HEK293 (cell line): ENCODE results near the gene PRR5.

Experiments used
- EGR2 ChIP-seq: fragments of 450-650 bp; formaldehyde crosslinking; IDR thresholded peaks from 2 replicates; pipeline ENCODE4 v1.5.1; 2016; ENCODE audit warnings: low read depth, missing biosample characterization, missing genetic modification characterization
- GLIS1 ChIP-seq: fragments of 450-650 bp; formaldehyde crosslinking; IDR thresholded peaks from 2 replicates; pipeline ENCODE4 v1.5.1; 2016; ENCODE audit warnings: missing biosample characterization, missing genetic modification characterization
- HOXC10 ChIP-seq: sonication (generic); formaldehyde crosslinking; IDR thresholded peaks from 2 replicates; pipeline ENCODE4 v1.8.1; 2023; ENCODE audit warnings: mild to moderate bottlenecking, missing genetic modification reagents
- IKZF3 ChIP-seq: fragments of 450-650 bp; IDR thresholded peaks from 2 replicates; pipeline ENCODE4 v1.5.0; 2018; ENCODE audit warnings: missing biosample characterization, mild to moderate bottlenecking, missing genetic modification characterization, moderate library complexity
- KLF1 ChIP-seq: fragments of 450-650 bp; formaldehyde crosslinking; IDR thresholded peaks from 2 replicates; pipeline ENCODE4 v1.5.1; 2016; ENCODE audit warnings: missing biosample characterization, missing genetic modification characterization
- KLF7 ChIP-seq: fragments of 450-650 bp; formaldehyde crosslinking; IDR thresholded peaks from 2 replicates; pipeline ENCODE4 v1.5.1; 2016; ENCODE audit warnings: missing biosample characterization, missing genetic modification characterization, borderline replicate concordance
- MEIS1 ChIP-seq: sonication (generic); formaldehyde crosslinking; IDR thresholded peaks from 2 replicates; pipeline ENCODE4 v1.8.1; 2022; ENCODE audit warnings: missing genetic modification reagents, mild to moderate bottlenecking, borderline replicate concordance
- RBAK ChIP-seq: fragments of 450-650 bp; formaldehyde crosslinking; IDR thresholded peaks from 2 replicates; pipeline ENCODE4 v1.5.1; 2016; ENCODE audit warnings: missing biosample characterization, missing genetic modification characterization
- YY1 ChIP-seq: fragments of 450-650 bp; formaldehyde crosslinking; IDR thresholded peaks from 2 replicates; pipeline ENCODE4 v1.5.1; 2018; ENCODE audit warnings: missing biosample characterization, missing genetic modification characterization
- ZBTB1 ChIP-seq: fragments of 450-650 bp; formaldehyde crosslinking; IDR thresholded peaks from 2 replicates; pipeline ENCODE4 v1.5.1; 2016; ENCODE audit warnings: missing biosample characterization, missing genetic modification characterization
- ZBTB17 ChIP-seq: fragments of 450-650 bp; formaldehyde crosslinking; IDR thresholded peaks from 2 replicates; pipeline ENCODE4 v1.5.1; 2016; ENCODE audit warnings: missing biosample characterization, missing genetic modification characterization
- ZBTB20 ChIP-seq: fragments of 450-650 bp; formaldehyde crosslinking; IDR thresholded peaks from 2 replicates; pipeline ENCODE4 v1.5.1; 2016; ENCODE audit warnings: missing biosample characterization, missing genetic modification characterization
- ZBTB21 ChIP-seq: fragments of 450-650 bp; formaldehyde crosslinking; IDR thresholded peaks from 2 replicates; pipeline ENCODE4 v1.5.1; 2017; ENCODE audit warnings: missing biosample characterization, missing genetic modification characterization
- ZBTB26 ChIP-seq: fragments of 450-650 bp; formaldehyde crosslinking; optimal IDR thresholded peaks from 2 replicates; pipeline ENCODE3; 2016; ENCODE audit warnings: missing biosample characterization, mild to moderate bottlenecking, missing genetic modification characterization
- ZBTB8A ChIP-seq: fragments of 450-650 bp; formaldehyde crosslinking; IDR thresholded peaks from 2 replicates; pipeline ENCODE4 v1.5.1; 2016; ENCODE audit warnings: missing biosample characterization, missing genetic modification characterization
- ZEB2 ChIP-seq: fragments of 450-650 bp; formaldehyde crosslinking; IDR thresholded peaks from 2 replicates; pipeline ENCODE4 v1.5.1; 2016; ENCODE audit warnings: missing biosample characterization, missing genetic modification characterization
- ZFHX2 ChIP-seq: fragments of 450-650 bp; formaldehyde crosslinking; conservative IDR thresholded peaks from 2 replicates; pipeline ENCODE4 v1.5.1; 2016; ENCODE audit warnings: missing biosample characterization, missing genetic modification characterization
- ZFP69B ChIP-seq: fragments of 450-650 bp; formaldehyde crosslinking; IDR thresholded peaks from 2 replicates; pipeline ENCODE4 v1.5.1; 2016; ENCODE audit warnings: missing biosample characterization, missing genetic modification characterization
- ZNF133 ChIP-seq: fragments of 450-650 bp; formaldehyde crosslinking; IDR thresholded peaks from 2 replicates; pipeline ENCODE4 v1.5.1; 2016; ENCODE audit warnings: missing biosample characterization, missing genetic modification characterization
- ZNF157 ChIP-seq: fragments of 450-650 bp; formaldehyde crosslinking; IDR thresholded peaks from 2 replicates; pipeline ENCODE4 v1.5.1; 2016; ENCODE audit warnings: missing biosample characterization, missing genetic modification characterization
- ZNF214 ChIP-seq: fragments of 450-650 bp; formaldehyde crosslinking; IDR thresholded peaks from 2 replicates; pipeline ENCODE4 v1.5.1; 2017; ENCODE audit warnings: missing biosample characterization, mild to moderate bottlenecking, missing genetic modification characterization, borderline replicate concordance
- ZNF324 ChIP-seq: fragments of 450-650 bp; formaldehyde crosslinking; IDR thresholded peaks from 2 replicates; pipeline ENCODE4 v1.5.1; 2016; ENCODE audit warnings: missing biosample characterization, missing genetic modification characterization
- ZNF335 ChIP-seq: fragments of 450-650 bp; formaldehyde crosslinking; conservative IDR thresholded peaks from 2 replicates; pipeline ENCODE4 v1.5.1; 2016; ENCODE audit warnings: missing biosample characterization, missing genetic modification characterization
- ZNF366 ChIP-seq: fragments of 450-650 bp; formaldehyde crosslinking; conservative IDR thresholded peaks from 2 replicates; pipeline ENCODE4 v1.5.1; 2016; ENCODE audit warnings: missing biosample characterization, missing genetic modification characterization
- ZNF37A ChIP-seq: fragments of 450-650 bp; IDR thresholded peaks from 2 replicates; pipeline ENCODE4 v1.5.1; 2018; ENCODE audit warnings: missing biosample characterization, missing genetic modification characterization
- ZNF391 ChIP-seq: fragments of 450-650 bp; formaldehyde crosslinking; IDR thresholded peaks from 2 replicates; pipeline ENCODE4 v1.5.1; 2016; ENCODE audit warnings: low read depth, missing biosample characterization, missing genetic modification characterization, borderline replicate concordance
- ZNF394 ChIP-seq: fragments of 450-650 bp; formaldehyde crosslinking; IDR thresholded peaks from 2 replicates; pipeline ENCODE4 v1.5.1; 2016; ENCODE audit warnings: missing biosample characterization, missing genetic modification characterization, mild to moderate bottlenecking, moderate library complexity, borderline replicate concordance
- ZNF529 ChIP-seq: fragments of 450-650 bp; formaldehyde crosslinking; IDR thresholded peaks from 2 replicates; pipeline ENCODE4 v1.5.1; 2017; ENCODE audit warnings: missing genetic modification characterization, missing biosample characterization; ENCODE audit not compliant: insufficient replicate concordance
- ZNF600 ChIP-seq: fragments of 450-650 bp; formaldehyde crosslinking; IDR thresholded peaks from 2 replicates; pipeline ENCODE4 v1.5.1; 2016; ENCODE audit warnings: missing biosample characterization, missing genetic modification characterization
- ZNF692 ChIP-seq: fragments of 450-650 bp; formaldehyde crosslinking; IDR thresholded peaks from 2 replicates; pipeline ENCODE4 v1.5.1; 2016; ENCODE audit warnings: missing biosample characterization, missing genetic modification characterization
- TF ChIP-seq, protein P1 (sequence below): fragments of 450-650 bp; formaldehyde crosslinking; IDR thresholded peaks from 2 replicates; pipeline ENCODE4 v1.5.1; 2017; ENCODE audit warnings: missing biosample characterization, missing genetic modification characterization
- TF ChIP-seq, protein P2 (sequence below): fragments of 450-650 bp; formaldehyde crosslinking; IDR thresholded peaks from 2 replicates; pipeline ENCODE4 v1.5.1; 2016; ENCODE audit warnings: missing biosample characterization, missing genetic modification characterization

The PRR5 gene

GRCh38 chr22:44684506-44685383, 17.3 kb upstream of the PRR5 start (continued):
- peak; percentile 29 for TF ChIP-seq ZBTB26 (tag by site-specific recombination)
- TF ChIP-seq ZNF600 (tag by site-specific recombination): peak; percentile 79
- TF ChIP-seq, protein P1, sequence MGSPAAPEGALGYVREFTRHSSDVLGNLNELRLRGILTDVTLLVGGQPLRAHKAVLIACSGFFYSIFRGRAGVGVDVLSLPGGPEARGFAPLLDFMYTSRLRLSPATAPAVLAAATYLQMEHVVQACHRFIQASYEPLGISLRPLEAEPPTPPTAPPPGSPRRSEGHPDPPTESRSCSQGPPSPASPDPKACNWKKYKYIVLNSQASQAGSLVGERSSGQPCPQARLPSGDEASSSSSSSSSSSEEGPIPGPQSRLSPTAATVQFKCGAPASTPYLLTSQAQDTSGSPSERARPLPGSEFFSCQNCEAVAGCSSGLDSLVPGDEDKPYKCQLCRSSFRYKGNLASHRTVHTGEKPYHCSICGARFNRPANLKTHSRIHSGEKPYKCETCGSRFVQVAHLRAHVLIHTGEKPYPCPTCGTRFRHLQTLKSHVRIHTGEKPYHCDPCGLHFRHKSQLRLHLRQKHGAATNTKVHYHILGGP: no peak
- no peak for TF ChIP-seq ZNF157 (tag by site-specific recombination)
- TF ChIP-seq ZNF394 (tag by site-specific recombination): peak; percentile 65
- 0 out of 2 replicates have a peak, but pooled peaks have one; percentile 33 for TF ChIP-seq YY1
- TF ChIP-seq ZNF335 (tag by site-specific recombination): no peak; the same call in 1 of the 2 replicates
- TF ChIP-seq ZFP69B: peak; percentile 58; the same call in 1 of the 2 replicates
- TF ChIP-seq ZNF366: peak; percentile 15; the same call in 1 of the 2 replicates
- peak; percentile 45; the same call in 1 of the 2 replicates for TF ChIP-seq KLF7 (tag by site-specific recombination)
- peak; percentile 61; the same call in 1 of the 2 replicates for TF ChIP-seq ZNF324 (tag by site-specific recombination)
- no peak for TF ChIP-seq ZNF214 (tag by site-specific recombination)
- TF ChIP-seq ZNF133: no peak
- TF ChIP-seq ZBTB8A (tag by site-specific recombination): peak; percentile 57
- TF ChIP-seq MEIS1 (CRISPR knock-in tag): no peak
- peak; percentile 92 for TF ChIP-seq ZBTB17 (tag by site-specific recombination)
- no peak for TF ChIP-seq HOXC10 (CRISPR knock-in tag)
- peak; percentile 94 for TF ChIP-seq GLIS1 (tag by site-specific recombination)
- peak; percentile 57; the same call in 1 of the 2 replicates for TF ChIP-seq ZFHX2
- TF ChIP-seq RBAK (tag by site-specific recombination): no peak
- TF ChIP-seq ZEB2 (tag by site-specific recombination): peak; percentile 76
- TF ChIP-seq ZNF37A (tag by site-specific recombination): no peak
- peak; percentile 88 for TF ChIP-seq ZBTB20 (tag by site-specific recombination)
- TF ChIP-seq ZBTB21 (tag by site-specific recombination): peak; percentile 77
- peak; percentile 91 for TF ChIP-seq IKZF3 (tag by site-specific recombination)
- TF ChIP-seq KLF1: peak; percentile 33; the same call in 1 of the 2 replicates
- TF ChIP-seq, protein P2, sequence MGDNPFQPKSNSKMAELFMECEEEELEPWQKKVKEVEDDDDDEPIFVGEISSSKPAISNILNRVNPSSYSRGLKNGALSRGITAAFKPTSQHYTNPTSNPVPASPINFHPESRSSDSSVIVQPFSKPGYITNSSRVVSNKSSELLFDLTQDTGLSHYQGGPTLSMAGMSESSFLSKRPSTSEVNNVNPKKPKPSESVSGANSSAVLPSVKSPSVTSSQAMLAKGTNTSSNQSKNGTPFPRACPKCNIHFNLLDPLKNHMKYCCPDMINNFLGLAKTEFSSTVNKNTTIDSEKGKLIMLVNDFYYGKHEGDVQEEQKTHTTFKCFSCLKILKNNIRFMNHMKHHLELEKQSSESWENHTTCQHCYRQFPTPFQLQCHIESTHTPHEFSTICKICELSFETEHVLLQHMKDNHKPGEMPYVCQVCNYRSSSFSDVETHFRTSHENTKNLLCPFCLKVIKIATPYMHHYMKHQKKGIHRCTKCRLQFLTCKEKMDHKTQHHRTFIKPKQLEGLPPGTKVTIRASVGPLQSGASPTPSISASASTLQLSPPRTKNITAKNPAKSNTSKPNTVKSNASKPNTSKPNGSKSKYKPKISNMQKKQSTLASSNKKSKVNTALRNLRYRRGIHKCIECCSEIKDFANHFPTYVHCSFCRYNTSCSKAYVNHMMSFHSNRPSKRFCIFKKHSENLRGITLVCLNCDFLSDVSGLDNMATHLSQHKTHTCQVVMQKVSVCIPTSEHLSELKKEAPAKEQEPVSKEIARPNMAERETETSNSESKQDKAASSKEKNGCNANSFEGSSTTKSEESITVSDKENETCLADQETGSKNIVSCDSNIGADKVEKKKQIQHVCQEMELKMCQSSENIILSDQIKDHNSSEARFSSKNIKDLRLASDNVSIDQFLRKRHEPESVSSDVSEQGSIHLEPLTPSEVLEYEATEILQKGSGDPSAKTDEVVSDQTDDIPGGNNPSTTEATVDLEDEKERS (tag by site-specific recombination): no peak
- TF ChIP-seq ZNF391 (tag by site-specific recombination): peak; percentile 60; the same call in 1 of the 2 replicates
- no peak for TF ChIP-seq ZBTB1 (tag by site-specific recombination)
- TF ChIP-seq ZNF529: no peak
- peak; percentile 30; the same call in 1 of the 2 replicates for TF ChIP-seq EGR2 (tag by site-specific recombination)
- peak; percentile 69 for TF ChIP-seq ZNF692
